GM12865 (cell line): ENCODE measurements around the gene MAML3.

Experiments
- DNase-seq: peaks from one replicate; pipeline ENCODE4 v3.0.0; 2010; ENCODE audit warnings: low read depth
- H3K4me3 ChIP-seq: 2 replicates; pipeline ENCODE4 v1.5.1; 2011; ENCODE audit warnings: mild to moderate bottlenecking, low read depth, low read length, control low read depth
- CTCF ChIP-seq: IDR thresholded peaks from 2 replicates; pipeline ENCODE4 v1.5.1; 2011; ENCODE audit warnings: low read length, control low read depth, low read depth, inconsistent platforms; ENCODE audit not compliant: insufficient read depth; ENCODE audit errors: missing control alignments

MAML3 gene

DNA sequence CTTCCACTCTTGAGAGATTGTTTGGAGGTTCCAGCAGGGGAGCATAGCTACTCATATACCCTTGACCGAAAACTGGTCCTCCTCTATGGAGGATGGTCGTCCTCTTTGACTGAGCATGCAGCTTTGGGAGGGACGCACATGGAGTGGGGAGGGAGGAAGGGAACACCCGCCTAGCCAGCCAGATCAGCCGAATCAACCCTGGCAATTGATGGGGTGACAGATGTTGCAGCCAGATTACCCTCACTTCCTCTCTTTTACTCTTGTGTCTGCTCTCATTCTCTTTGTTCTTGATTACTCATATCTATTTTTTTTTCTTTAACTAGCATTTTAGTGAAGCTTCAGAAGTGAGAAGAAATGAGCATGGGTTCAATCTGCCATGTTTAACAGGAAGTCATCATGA, 468.8 kb downstream of the MAML3 start:
- DNase-seq, result no peak
- H3K4me3 ChIP-seq, result no peak overlapping the region
- TF ChIP-seq CTCF, result no peak

DNA sequence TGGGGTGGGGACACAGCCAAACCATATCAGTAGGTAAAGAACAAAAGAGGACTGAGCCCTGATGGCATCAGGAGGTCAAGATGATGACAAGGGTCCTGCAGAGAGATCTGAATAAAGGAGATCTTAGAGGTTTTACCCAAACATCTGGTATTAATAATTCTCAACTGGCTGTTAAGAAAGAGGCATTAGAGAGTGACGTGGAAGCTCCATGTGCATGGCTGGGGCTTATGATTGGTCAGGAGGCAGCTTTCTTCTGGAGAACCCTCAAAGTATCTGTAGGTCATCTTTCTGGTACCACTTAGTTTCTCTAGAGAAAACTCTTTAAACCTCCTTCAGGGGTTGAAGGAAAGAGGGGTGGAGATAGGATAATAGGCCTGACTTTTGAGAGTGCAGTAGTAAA, 469.6 kb downstream of the MAML3 start:
- no peak for DNase-seq
- TF ChIP-seq CTCF, result no peak
- H3K4me3 ChIP-seq, result no peak overlapping the region

GRCh38 chr4:139682741-139683151, 471.2 kb downstream of the MAML3 start:
- TF ChIP-seq CTCF, result no peak
- H3K4me3 ChIP-seq, result no peak overlapping the region
- DNase-seq, result no peak

DNA sequence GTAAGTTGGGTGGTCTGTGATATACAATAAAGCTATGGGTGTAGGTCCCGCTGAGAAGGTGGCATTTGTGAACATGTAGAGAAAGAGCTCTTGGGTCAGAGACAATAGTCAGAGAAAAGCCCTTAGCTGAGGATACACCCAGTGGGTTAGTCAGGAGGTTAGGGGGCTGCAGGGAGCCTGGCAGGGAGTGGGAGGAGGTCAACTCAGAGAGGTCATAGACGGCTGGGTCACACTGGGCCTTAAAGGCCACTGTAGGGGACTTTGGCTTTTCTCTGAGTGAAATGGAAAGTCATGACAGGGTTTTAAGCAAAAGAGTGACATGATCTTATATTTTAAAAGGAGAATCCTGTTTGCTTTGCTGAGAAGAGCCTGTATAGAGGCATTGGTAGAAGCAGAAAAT, 471.7 kb downstream of the MAML3 start:
- DNase-seq, result no peak
- TF ChIP-seq CTCF, result no peak
- H3K4me3 ChIP-seq, result no peak overlapping the region

GRCh38 chr4:139676913-139677585, 476.9 kb downstream of the MAML3 start:
- no peak for DNase-seq
- TF ChIP-seq CTCF, result no peak
- no peak overlapping the region for H3K4me3 ChIP-seq

GRCh38 chr4:139676365-139676764, 477.6 kb downstream of the MAML3 start:
- no peak overlapping the region for H3K4me3 ChIP-seq
- TF ChIP-seq CTCF, result no peak
- DNase-seq, result no peak

DNA sequence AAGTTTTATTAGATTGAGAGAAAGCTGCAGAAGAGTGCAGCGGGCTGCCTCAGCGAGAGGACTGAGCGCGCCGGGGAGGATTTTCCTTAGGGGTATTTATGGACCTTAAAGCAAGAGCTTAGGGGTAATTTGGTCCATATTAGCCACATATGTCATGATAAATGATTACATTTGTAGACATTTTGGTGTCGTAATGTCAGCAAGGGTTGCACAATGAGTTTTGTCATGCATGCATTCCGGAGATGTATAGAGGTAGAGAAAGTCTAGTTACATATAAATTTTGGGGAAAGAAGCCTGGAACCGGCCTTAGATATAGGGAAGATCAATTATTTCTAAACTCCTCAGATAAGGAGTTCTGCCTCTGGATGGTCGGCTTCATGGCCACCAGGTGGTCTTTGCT, 478.3 kb downstream of the MAML3 start:
- H3K4me3 ChIP-seq, result no peak overlapping the region
- DNase-seq, result no peak
- TF ChIP-seq CTCF, result no peak
